ENCODE results near the gene CFAP410. TPM values are rescaled to one million over a fixed set of nuclear protein-coding genes. Genes with fewer than 3 reads are reported as not detected.

Gene CFAP410
- polyA plus RNA-seq, 1 donor from 2014 or later = 36.5 TPM

- Histone ChIP-seq H3K79me2 (replicated peaks; ENCODE audit: insufficient read depth, low read length) (no peaks in the 10 kb centered on the region), H3K27ac (ENCODE audit: low read length) (no peak overlapping the region), H3K36me3 (ENCODE audit: insufficient read depth, low read length) (no peaks in the 10 kb centered on the region), H3K9me3 (ENCODE audit: low read length) (no peaks in the 10 kb centered on the region), H3K4me2 (ENCODE audit: low read length) (no peak overlapping the region), H4K20me1 (ENCODE audit: insufficient read depth) (no peaks in the 10 kb centered on the region), H2AFZ (ENCODE audit: low read depth, low read length) (no peak overlapping the region), H3K27me3 (ENCODE audit: insufficient read depth, low read depth, low read length) (no peaks in the 10 kb centered on the region), H3K9ac (ENCODE audit: low read length) (no peak overlapping the region), H3F3A (ENCODE audit: insufficient read depth, low read length, poor library complexity, severe bottlenecking) (no peaks in the 10 kb centered on the region), H3K4me3 (ENCODE audit: low read length) (no peak overlapping the region), H3K9me2 (ENCODE audit: insufficient read depth, low read length) (no peaks in the 10 kb centered on the region)
- TF ChIP-seq EZH2 (IDR thresholded peaks at IDR 0.05; ENCODE audit: borderline replicate concordance, insufficient read depth, low read length, poor library complexity, severe bottlenecking) (no peak), RAD21 (conservative IDR thresholded peaks at IDR 0.05) (no peak), MXI1 (conservative IDR thresholded peaks at IDR 0.05; ENCODE audit: poor library complexity, severe bottlenecking) (no peak), EP300 (conservative IDR thresholded peaks at IDR 0.05; ENCODE audit: poor library complexity, severe bottlenecking) (no peak), TAF1 (IDR thresholded peaks at IDR 0.05; ENCODE audit: low read depth) (no peak), POLR2AphosphoS5 (IDR thresholded peaks at IDR 0.05) (no peak), SMC3 (conservative IDR thresholded peaks at IDR 0.05; ENCODE audit: poor library complexity) (no peak), REST (IDR thresholded peaks at IDR 0.05; ENCODE audit: borderline replicate concordance) (no peak)
- TF ChIP-seq, protein P1, sequence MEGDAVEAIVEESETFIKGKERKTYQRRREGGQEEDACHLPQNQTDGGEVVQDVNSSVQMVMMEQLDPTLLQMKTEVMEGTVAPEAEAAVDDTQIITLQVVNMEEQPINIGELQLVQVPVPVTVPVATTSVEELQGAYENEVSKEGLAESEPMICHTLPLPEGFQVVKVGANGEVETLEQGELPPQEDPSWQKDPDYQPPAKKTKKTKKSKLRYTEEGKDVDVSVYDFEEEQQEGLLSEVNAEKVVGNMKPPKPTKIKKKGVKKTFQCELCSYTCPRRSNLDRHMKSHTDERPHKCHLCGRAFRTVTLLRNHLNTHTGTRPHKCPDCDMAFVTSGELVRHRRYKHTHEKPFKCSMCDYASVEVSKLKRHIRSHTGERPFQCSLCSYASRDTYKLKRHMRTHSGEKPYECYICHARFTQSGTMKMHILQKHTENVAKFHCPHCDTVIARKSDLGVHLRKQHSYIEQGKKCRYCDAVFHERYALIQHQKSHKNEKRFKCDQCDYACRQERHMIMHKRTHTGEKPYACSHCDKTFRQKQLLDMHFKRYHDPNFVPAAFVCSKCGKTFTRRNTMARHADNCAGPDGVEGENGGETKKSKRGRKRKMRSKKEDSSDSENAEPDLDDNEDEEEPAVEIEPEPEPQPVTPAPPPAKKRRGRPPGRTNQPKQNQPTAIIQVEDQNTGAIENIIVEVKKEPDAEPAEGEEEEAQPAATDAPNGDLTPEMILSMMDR (IDR thresholded peaks at IDR 0.05; ENCODE audit: poor library complexity, severe bottlenecking) = no peak
Measured at GRCh38 chr21:44326272-44326647, 12.9 kb downstream of the CFAP410 start.

GRCh38 chr21:44325386-44326271 lies 13.6 kb downstream of the CFAP410 start:
- Histone ChIP-seq H3K27ac (ENCODE audit: low read length) (no peak overlapping the region), H3K9me2 (ENCODE audit: insufficient read depth, low read length) (no peaks in the 10 kb centered on the region), H4K20me1 (ENCODE audit: insufficient read depth) (no peaks in the 10 kb centered on the region), H3K79me2 (replicated peaks; ENCODE audit: insufficient read depth, low read length) (no peaks in the 10 kb centered on the region), H3K36me3 (ENCODE audit: insufficient read depth, low read length) (no peaks in the 10 kb centered on the region), H3K4me3 (ENCODE audit: low read length) (no peak overlapping the region), H3K9me3 (ENCODE audit: low read length) (no peaks in the 10 kb centered on the region), H3K9ac (ENCODE audit: low read length) (no peak overlapping the region), H3K27me3 (ENCODE audit: insufficient read depth, low read depth, low read length) (no peaks in the 10 kb centered on the region), H3F3A (ENCODE audit: insufficient read depth, low read length, poor library complexity, severe bottlenecking) (no peaks in the 10 kb centered on the region), H2AFZ (ENCODE audit: low read depth, low read length) (no peak overlapping the region), H3K4me2 (ENCODE audit: low read length) (no peak overlapping the region)
- TF ChIP-seq POLR2AphosphoS5 (IDR thresholded peaks at IDR 0.05) (no peak), MXI1 (conservative IDR thresholded peaks at IDR 0.05; ENCODE audit: poor library complexity, severe bottlenecking) (no peak), RAD21 (conservative IDR thresholded peaks at IDR 0.05) (no peak), REST (IDR thresholded peaks at IDR 0.05; ENCODE audit: borderline replicate concordance) (no peak), SMC3 (conservative IDR thresholded peaks at IDR 0.05; ENCODE audit: poor library complexity) (no peak), TAF1 (IDR thresholded peaks at IDR 0.05; ENCODE audit: low read depth) (no peak), EZH2 (IDR thresholded peaks at IDR 0.05; ENCODE audit: borderline replicate concordance, insufficient read depth, low read length, poor library complexity, severe bottlenecking) (no peak), EP300 (conservative IDR thresholded peaks at IDR 0.05; ENCODE audit: poor library complexity, severe bottlenecking) (no peak)
- TF ChIP-seq, protein P1 (IDR thresholded peaks at IDR 0.05; ENCODE audit: poor library complexity, severe bottlenecking) = no peak

Data from neural cell (in vitro differentiated cells).